SJCRH30 (cell line): ENCODE data around the gene BRSK1. TPM values are rescaled to one million over a fixed set of nuclear protein-coding genes. Genes with fewer than 3 reads are reported as not detected.
A peak's percentile ranks its signal among the peaks of the same experiment; 100 is the strongest.

Experiments used
- DNase-seq, 2 experiments: peaks; one replicate each; pipeline ENCODE4 v3.0.0-alpha.2; 2015 to 2020
- H3K27ac ChIP-seq: fragments of 250-450 bp; sonication (Bioruptor Pico); 2 replicates; pipeline ENCODE4 v1.5.1; 2020; ENCODE audit warnings: mild to moderate bottlenecking, moderate library complexity
- H3K27me3 ChIP-seq: fragments of 250-450 bp; sonication (Bioruptor Pico); 2 replicates; pipeline ENCODE4 v1.5.1; 2020; ENCODE audit warnings: mild to moderate bottlenecking, moderate library complexity
- H3K36me3 ChIP-seq: fragments of 250-450 bp; sonication (Bioruptor Pico); 2 replicates; pipeline ENCODE4 v1.5.1; 2020; ENCODE audit warnings: mild to moderate bottlenecking, moderate library complexity
- H3K4me1 ChIP-seq: fragments of 250-450 bp; sonication (Bioruptor Pico); 2 replicates; pipeline ENCODE4 v1.5.1; 2020; ENCODE audit warnings: mild to moderate bottlenecking, moderate library complexity
- H3K4me3 ChIP-seq: fragments of 250-450 bp; sonication (Bioruptor Pico); 2 replicates; pipeline ENCODE4 v1.5.1; 2020; ENCODE audit warnings: mild to moderate bottlenecking, moderate library complexity
- H3K9me3 ChIP-seq: fragments of 250-450 bp; sonication (Bioruptor Pico); replicated peaks from 2 replicates; pipeline ENCODE4 v1.5.1; 2020; ENCODE audit warnings: mild to moderate bottlenecking, moderate library complexity
- total RNA-seq: library from RNA; depleted of rRNA; stranded (reverse); fragments of >200 nt; shearing (Covaris generic); gene quantifications from 2 replicates; pipeline ENCODE4 v1.2.3, GENCODE V29; 2014; rRNA removed

BRSK1 gene
- total RNA-seq = 13.2 and 15.8 TPM in 2 replicates

- H3K36me3 ChIP-seq = no peaks in the 10 kb centered on the region
- H3K9me3 ChIP-seq = no peaks in the 10 kb centered on the region
- DNase-seq = peak; percentile 84 to 88
- H3K4me1 ChIP-seq = peaks cover 8% of the 10 kb centered on the region; the same call in 1 of the 2 replicates
- no peak within 1 kb of the TSS for H3K27ac ChIP-seq
- no peaks in the 10 kb centered on the region for H3K27me3 ChIP-seq
- peak within 1 kb of the TSS; percentile 60 for H3K4me3 ChIP-seq
Observed at GRCh38 chr19:55283548-55284377, at the start of gene BRSK1. BRSK1 (plus strand) TSS chr19:55283997; CDS start chr19:55284443, 446 bp downstream.

GRCh38 chr19:55238030-55238429 is 45.8 kb upstream of the BRSK1 start:
- H3K36me3 ChIP-seq = peaks cover 54% of the 10 kb centered on the region
- H3K9me3 ChIP-seq = no peaks in the 10 kb centered on the region
- no peak overlapping the region for H3K4me3 ChIP-seq
- H3K27ac ChIP-seq = no peak overlapping the region
- no peak for DNase-seq
- no peaks in the 10 kb centered on the region for H3K4me1 ChIP-seq
- no peaks in the 10 kb centered on the region for H3K27me3 ChIP-seq

- no peak for DNase-seq
- no peaks in the 10 kb centered on the region for H3K4me1 ChIP-seq
- peaks cover 58% of the 10 kb centered on the region for H3K36me3 ChIP-seq
- no peak overlapping the region for H3K4me3 ChIP-seq
- no peaks in the 10 kb centered on the region for H3K27me3 ChIP-seq
- H3K27ac ChIP-seq = no peak overlapping the region
- no peaks in the 10 kb centered on the region for H3K9me3 ChIP-seq
Observed at GRCh38 chr19:55239004-55239403, 44.8 kb upstream of the BRSK1 start.

- Histone ChIP-seq H3K27ac (no peak overlapping the region), H3K4me3 (no peak overlapping the region), H3K27me3 (no peaks in the 10 kb centered on the region), H3K9me3 (no peaks in the 10 kb centered on the region), H3K36me3 (peaks cover 62% of the 10 kb centered on the region), H3K4me1 (no peaks in the 10 kb centered on the region)
- DNase-seq = no peak
Observed at GRCh38 chr19:55240713-55241020, 43.1 kb upstream of the BRSK1 start.

- Histone ChIP-seq H3K36me3 (peaks cover 59% of the 10 kb centered on the region), H3K9me3 (no peaks in the 10 kb centered on the region)
- no peak for DNase-seq
Observed at GRCh38 chr19:55241143-55241934, 42.5 kb upstream of the BRSK1 start.

GRCh38 chr19:55241935-55242464 is 41.8 kb upstream of the BRSK1 start:
- peaks cover 53% of the 10 kb centered on the region for H3K36me3 ChIP-seq
- DNase-seq = no peak

More at GRCh38 chr19:55241143-55241934, 42.5 kb upstream of the BRSK1 start:
- no peak overlapping the region for H3K27ac ChIP-seq
- no peaks in the 10 kb centered on the region for H3K27me3 ChIP-seq
- H3K4me3 ChIP-seq = no peak overlapping the region
- no peaks in the 10 kb centered on the region for H3K4me1 ChIP-seq

GRCh38 chr19:55242517-55242916 is 41.3 kb upstream of the BRSK1 start:
- peaks cover 47% of the 10 kb centered on the region for H3K36me3 ChIP-seq
- peak; percentile 13 to 40 for DNase-seq

More at GRCh38 chr19:55241935-55242464, 41.8 kb upstream of the BRSK1 start:
- H3K4me1 ChIP-seq = no peaks in the 10 kb centered on the region
- H3K4me3 ChIP-seq = no peak overlapping the region
- H3K27me3 ChIP-seq = no peaks in the 10 kb centered on the region
- H3K9me3 ChIP-seq = no peaks in the 10 kb centered on the region
- H3K27ac ChIP-seq = no peak overlapping the region

GRCh38 chr19:55244004-55244680 is 39.7 kb upstream of the BRSK1 start:
- no peak overlapping the region for H3K4me3 ChIP-seq
- H3K4me1 ChIP-seq = no peaks in the 10 kb centered on the region
- H3K9me3 ChIP-seq = no peaks in the 10 kb centered on the region
- H3K36me3 ChIP-seq = peaks cover 33% of the 10 kb centered on the region
- no peak overlapping the region for H3K27ac ChIP-seq
- DNase-seq = no peak
- no peaks in the 10 kb centered on the region for H3K27me3 ChIP-seq

More at GRCh38 chr19:55242517-55242916, 41.3 kb upstream of the BRSK1 start:
- Histone ChIP-seq H3K4me3 (no peak overlapping the region), H3K9me3 (no peaks in the 10 kb centered on the region), H3K4me1 (no peaks in the 10 kb centered on the region), H3K27me3 (no peaks in the 10 kb centered on the region), H3K27ac (no peak overlapping the region)

- no peaks in the 10 kb centered on the region for H3K27me3 ChIP-seq
- no peaks in the 10 kb centered on the region for H3K9me3 ChIP-seq
- no peaks in the 10 kb centered on the region for H3K4me1 ChIP-seq
- peaks cover 27% of the 10 kb centered on the region for H3K36me3 ChIP-seq
- H3K4me3 ChIP-seq = no peak overlapping the region
- H3K27ac ChIP-seq = no peak overlapping the region
- DNase-seq = no peak
Observed at GRCh38 chr19:55245236-55245904, 38.4 kb upstream of the BRSK1 start.

- Histone ChIP-seq H3K36me3 (peaks cover 21% of the 10 kb centered on the region), H3K9me3 (no peaks in the 10 kb centered on the region), H3K27me3 (no peaks in the 10 kb centered on the region), H3K4me3 (no peak overlapping the region), H3K27ac (no peak overlapping the region), H3K4me1 (no peaks in the 10 kb centered on the region)
- no peak for DNase-seq
Observed at GRCh38 chr19:55246462-55247451, 37.0 kb upstream of the BRSK1 start.

GRCh38 chr19:55247621-55248099 is 36.1 kb upstream of the BRSK1 start:
- no peak for DNase-seq
- Histone ChIP-seq H3K9me3 (no peaks in the 10 kb centered on the region), H3K4me3 (no peak overlapping the region), H3K27me3 (no peaks in the 10 kb centered on the region), H3K36me3 (peaks cover 19% of the 10 kb centered on the region; the same call in 1 of the 2 replicates), H3K27ac (no peak overlapping the region), H3K4me1 (no peaks in the 10 kb centered on the region)

- H3K27me3 ChIP-seq = no peaks in the 10 kb centered on the region
- no peaks in the 10 kb centered on the region for H3K4me1 ChIP-seq
- no peak for DNase-seq
- H3K36me3 ChIP-seq = peaks cover 16% of the 10 kb centered on the region; the same call in 1 of the 2 replicates
- no peaks in the 10 kb centered on the region for H3K9me3 ChIP-seq
- no peak overlapping the region for H3K4me3 ChIP-seq
- H3K27ac ChIP-seq = no peak overlapping the region
Observed at GRCh38 chr19:55248166-55248675, 35.6 kb upstream of the BRSK1 start.

- DNase-seq = no peak
- peaks cover 11% of the 10 kb centered on the region; the same call in 1 of the 2 replicates for H3K36me3 ChIP-seq
Observed at GRCh38 chr19:55248704-55249103, 35.1 kb upstream of the BRSK1 start.

More at GRCh38 chr19:55248704-55249103, 35.1 kb upstream of the BRSK1 start:
- Histone ChIP-seq H3K27ac (no peak overlapping the region), H3K4me3 (no peak overlapping the region), H3K9me3 (no peaks in the 10 kb centered on the region), H3K27me3 (no peaks in the 10 kb centered on the region), H3K4me1 (no peaks in the 10 kb centered on the region)
